T47D (cell line): ENCODE measurements around the gene MUC5B.
"Not testable (repeated sequence)": the region's sequence is repeated elsewhere in the genome, so short reads cannot be mapped to it uniquely, and the experiment has no call there.

ENCODE experiments used
- DNase-seq, 2 experiments: peaks; one replicate each; pipeline versions ENCODE4 v3.0.0 to v3.0.0-alpha.2; 2011 to 2012; ENCODE audit warnings: low read depth in 1 of 2, low spot score in 1 of 2
- JUND ChIP-seq: IDR thresholded peaks from 2 replicates; pipeline ENCODE4 v1.6.1; 2012; ENCODE audit warnings: low read depth
- in situ Hi-C: cut with HindIII; loops from 2 replicates; pipeline ENCODE4 v1.10.0; 2016; ENCODE audit warnings: low sequenced_read_pairs, low pct_unique_long_range_greater_than_20kb

Gene MUC5B, protein sequence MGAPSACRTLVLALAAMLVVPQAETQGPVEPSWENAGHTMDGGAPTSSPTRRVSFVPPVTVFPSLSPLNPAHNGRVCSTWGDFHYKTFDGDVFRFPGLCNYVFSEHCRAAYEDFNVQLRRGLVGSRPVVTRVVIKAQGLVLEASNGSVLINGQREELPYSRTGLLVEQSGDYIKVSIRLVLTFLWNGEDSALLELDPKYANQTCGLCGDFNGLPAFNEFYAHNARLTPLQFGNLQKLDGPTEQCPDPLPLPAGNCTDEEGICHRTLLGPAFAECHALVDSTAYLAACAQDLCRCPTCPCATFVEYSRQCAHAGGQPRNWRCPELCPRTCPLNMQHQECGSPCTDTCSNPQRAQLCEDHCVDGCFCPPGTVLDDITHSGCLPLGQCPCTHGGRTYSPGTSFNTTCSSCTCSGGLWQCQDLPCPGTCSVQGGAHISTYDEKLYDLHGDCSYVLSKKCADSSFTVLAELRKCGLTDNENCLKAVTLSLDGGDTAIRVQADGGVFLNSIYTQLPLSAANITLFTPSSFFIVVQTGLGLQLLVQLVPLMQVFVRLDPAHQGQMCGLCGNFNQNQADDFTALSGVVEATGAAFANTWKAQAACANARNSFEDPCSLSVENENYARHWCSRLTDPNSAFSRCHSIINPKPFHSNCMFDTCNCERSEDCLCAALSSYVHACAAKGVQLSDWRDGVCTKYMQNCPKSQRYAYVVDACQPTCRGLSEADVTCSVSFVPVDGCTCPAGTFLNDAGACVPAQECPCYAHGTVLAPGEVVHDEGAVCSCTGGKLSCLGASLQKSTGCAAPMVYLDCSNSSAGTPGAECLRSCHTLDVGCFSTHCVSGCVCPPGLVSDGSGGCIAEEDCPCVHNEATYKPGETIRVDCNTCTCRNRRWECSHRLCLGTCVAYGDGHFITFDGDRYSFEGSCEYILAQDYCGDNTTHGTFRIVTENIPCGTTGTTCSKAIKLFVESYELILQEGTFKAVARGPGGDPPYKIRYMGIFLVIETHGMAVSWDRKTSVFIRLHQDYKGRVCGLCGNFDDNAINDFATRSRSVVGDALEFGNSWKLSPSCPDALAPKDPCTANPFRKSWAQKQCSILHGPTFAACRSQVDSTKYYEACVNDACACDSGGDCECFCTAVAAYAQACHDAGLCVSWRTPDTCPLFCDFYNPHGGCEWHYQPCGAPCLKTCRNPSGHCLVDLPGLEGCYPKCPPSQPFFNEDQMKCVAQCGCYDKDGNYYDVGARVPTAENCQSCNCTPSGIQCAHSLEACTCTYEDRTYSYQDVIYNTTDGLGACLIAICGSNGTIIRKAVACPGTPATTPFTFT (N-terminal part only)

DNA sequence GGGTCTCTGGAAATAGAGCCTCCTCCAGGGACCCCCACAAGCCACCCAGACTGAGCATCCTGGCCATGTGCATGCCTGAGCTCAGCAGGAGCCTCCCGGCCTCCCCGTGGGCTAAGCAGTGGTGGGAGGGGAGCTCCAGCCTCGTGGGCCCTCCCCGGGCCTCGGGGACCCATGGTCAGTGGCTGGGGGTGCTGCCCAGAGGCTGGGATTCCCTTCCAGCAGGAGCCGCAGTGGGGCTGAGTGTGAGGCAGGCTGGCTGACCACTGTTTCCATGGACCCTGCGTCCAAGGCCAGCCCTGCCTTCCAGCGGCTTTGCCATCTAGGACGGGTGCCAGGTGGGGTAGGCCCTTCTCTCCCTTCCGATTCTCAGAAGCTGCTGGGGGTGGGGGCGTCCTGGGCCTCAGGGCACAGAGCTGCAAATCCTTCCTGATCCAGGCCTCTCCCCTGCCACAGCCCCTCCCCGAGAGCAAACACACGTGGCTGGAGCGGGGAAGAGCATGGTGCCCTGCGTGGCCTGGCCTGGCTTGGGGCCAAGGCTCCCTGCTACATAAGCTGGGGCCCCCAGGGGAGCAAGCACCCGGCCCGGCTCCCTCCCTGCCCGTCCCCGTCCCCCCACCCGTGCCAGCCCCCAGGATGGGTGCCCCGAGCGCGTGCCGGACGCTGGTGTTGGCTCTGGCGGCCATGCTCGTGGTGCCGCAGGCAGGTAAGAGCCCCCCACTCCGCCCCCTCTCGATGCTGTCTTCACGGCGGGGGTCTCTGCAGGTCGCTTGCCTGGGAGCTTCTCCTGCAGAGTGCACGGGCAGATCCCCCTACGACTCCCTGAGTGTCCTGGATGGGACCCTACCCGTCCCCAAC is at the start of gene MUC5B:
Gene MUC5B (plus strand): TSS at position 576 of the 855 bp plus-strand sequence. CDS start 58 bp downstream, at position 634.
- no peak for TF ChIP-seq JUND
- DNase-seq: no peak
- in situ Hi-C loops: no loop called here

GRCh38 chr11:1173396-1173795 is 49.5 kb upstream of the MUC5B start:
- in situ Hi-C loops, DNase-seq: not testable (repeated sequence)

DNA sequence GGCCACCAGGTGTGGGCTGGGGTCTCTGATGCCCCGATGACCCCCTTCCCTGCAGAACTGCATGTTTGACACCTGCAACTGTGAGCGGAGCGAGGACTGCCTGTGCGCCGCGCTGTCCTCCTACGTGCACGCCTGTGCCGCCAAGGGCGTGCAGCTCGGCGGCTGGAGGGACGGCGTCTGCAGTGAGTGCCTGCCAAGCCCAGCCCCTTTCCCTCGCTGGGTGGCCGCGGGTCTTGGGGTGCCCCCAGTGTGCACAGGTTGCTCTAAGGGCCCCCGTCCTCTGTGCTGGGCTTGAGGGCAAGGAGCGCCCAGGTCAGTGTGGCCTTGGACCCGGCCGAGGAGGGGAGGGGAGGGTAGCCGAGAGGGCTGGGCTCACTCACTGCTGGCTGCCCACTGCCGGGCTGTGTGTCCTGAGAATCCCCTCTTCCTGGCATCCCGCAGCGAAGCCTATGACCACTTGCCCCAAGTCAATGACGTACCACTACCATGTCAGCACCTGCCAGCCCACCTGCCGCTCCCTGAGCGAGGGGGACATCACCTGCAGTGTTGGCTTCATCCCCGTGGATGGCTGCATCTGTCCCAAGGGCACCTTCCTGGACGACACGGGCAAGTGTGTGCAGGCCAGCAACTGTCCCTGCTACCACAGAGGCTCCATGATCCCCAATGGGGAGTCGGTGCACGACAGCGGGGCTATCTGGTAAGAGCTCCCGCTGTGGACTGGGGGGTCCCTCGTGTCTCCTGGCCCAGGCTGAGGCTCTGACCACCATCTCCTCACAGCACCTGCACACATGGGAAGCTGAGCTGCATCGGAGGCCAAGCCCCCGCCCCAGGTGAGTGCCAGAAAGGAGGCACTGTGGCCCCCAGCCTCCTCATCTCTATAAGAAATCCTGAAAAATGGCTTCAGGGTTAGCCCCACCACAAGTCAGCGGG is 48.2 kb upstream of the MUC5B start:
- DNase-seq: no peak
- TF ChIP-seq JUND: no peak
- in situ Hi-C loops: no loop called here

DNA sequence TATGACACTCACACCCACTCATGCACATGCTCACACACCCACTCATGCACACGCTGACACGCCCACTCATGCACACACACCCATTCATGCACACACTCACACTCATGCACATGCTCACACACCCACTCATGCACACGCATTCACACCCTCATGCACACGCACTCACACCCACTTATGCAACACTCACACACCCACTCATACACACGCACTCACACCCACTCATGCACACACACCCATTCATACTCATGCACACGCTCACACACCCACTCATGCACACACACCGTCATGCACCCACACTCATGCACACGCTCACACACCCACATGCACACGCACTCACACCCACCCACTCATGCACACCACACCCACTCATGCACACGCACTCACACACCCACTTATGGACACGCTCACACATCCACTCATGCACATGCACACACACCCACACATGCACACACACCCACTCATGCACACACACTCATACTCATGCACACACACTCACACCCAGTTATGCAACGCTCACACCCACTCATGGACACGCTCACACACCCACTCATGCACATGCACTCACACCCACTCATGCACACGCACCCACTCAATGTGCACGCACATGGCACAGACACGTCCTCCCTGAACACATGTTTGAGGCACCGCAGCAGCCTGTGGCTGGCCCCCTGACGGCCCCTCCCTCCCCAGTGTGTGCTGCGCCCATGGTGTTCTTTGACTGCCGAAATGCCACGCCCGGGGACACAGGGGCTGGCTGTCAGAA is 47.2 kb upstream of the MUC5B start:
- in situ Hi-C loops: no loop called here

GRCh38 chr11:1176224-1177019 is 46.4 kb upstream of the MUC5B start:
- in situ Hi-C loops: no loop called here
- no peak for DNase-seq
- TF ChIP-seq JUND: no peak

More for the DNA sequence above, 47.2 kb upstream of the MUC5B start:
- no peak for TF ChIP-seq JUND
- no peak for DNase-seq

- no peak for TF ChIP-seq JUND
- DNase-seq: no peak
- in situ Hi-C loops: no loop called here
These were observed 45.7 kb upstream of the MUC5B start for GRCh38 chr11:1177020-1177770.

DNA sequence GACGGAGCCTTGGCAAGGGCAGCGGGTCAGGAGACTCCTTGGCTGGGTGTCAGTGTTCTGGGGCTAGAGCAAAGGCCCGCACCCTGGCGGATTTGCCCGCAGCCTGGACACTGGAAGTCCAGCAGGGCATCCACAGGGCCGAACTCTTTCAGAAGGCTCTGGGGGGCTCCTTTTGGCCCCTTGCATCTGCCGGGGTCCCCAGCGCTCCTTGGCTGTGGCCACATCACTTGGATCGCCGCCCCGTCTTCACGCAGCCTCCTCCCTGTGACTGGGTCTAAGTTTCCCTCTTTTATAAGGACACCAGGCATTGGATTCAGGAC is 45.1 kb upstream of the MUC5B start:
- TF ChIP-seq JUND: no peak
- no peak for DNase-seq
- in situ Hi-C loops: no loop called here

- no peak for TF ChIP-seq JUND
- in situ Hi-C loops: no loop called here
These were observed 44.5 kb upstream of the MUC5B start for GRCh38 chr11:1178201-1178885.

More at GRCh38 chr11:1178201-1178885, 44.5 kb upstream of the MUC5B start:
- DNase-seq: no peak
